Measurements from ENCODE around the gene ITGB7.

- TF ChIP-seq REST (IDR thresholded peaks at IDR 0.05; ENCODE audit: insufficient read depth in 1 of 2, low read depth in 2 of 2, low read length in 2 of 2) (no peak), SIN3A (IDR thresholded peaks at IDR 0.05; ENCODE audit: borderline replicate concordance, insufficient read depth, low read length) (no peak)
Measured at GRCh38 chr12:53222806-53223261, 15.8 kb upstream of the ITGB7 start.

Measured in PFSK-1 (cell line).